Endothelial cell of umbilical vein (primary cell): Measurements from ENCODE around the gene PMAIP1. TPM values are rescaled to one million over a fixed set of nuclear protein-coding genes. Genes with fewer than 3 reads are reported as not detected.

ENCODE experiments used
- BruUV-seq: library from RNA; stranded (reverse); fragments of 400-500 nt; replicated peaks from 2 replicates; lab custom pipeline; 2021; lab: Mats Ljungman, UMichigan
- CTCF ChIA-PET: fragments of 300-600, 350-600 bp; sonication (Branson Sonifier 250); formaldehyde crosslinking; loops from one replicate; lab custom pipeline; 2021; ENCODE audit warnings: antibody characterized with exemption, inconsistent platforms; lab: Charles Lee
- POLR2A ChIA-PET: fragments of 300-600, 350-600 bp; sonication (Branson Sonifier 250); formaldehyde crosslinking; loops from one replicate; lab custom pipeline; 2021; ENCODE audit warnings: antibody characterized with exemption, inconsistent platforms; lab: Charles Lee
- DNase-seq: peaks from one replicate; pipeline ENCODE4 v3.0.0-alpha.2; 2011; ENCODE audit warnings: low read depth, low spot score
- FAIRE-seq: peaks from 2 replicates; lab custom pipeline; 2011; peaks lifted over from hg19 to GRCh38; lab: Jason Lieb, UNC
- H2AFZ ChIP-seq: 2 replicates; pipeline ENCODE4 v1.6.0; 2012; ENCODE audit warnings: low read depth, low read length, control low read depth, inconsistent platforms
- H3K27ac ChIP-seq: 2 replicates; pipeline ENCODE4 v1.5.1; 2011; ENCODE audit warnings: low read depth, mild to moderate bottlenecking, control low read depth, low read length, moderate library complexity; ENCODE audit not compliant: insufficient read depth
- H3K27me3 ChIP-seq, 2 experiments: 2 replicates each; pipeline versions ENCODE4 v1.6.0 to v1.6.1; 2011; ENCODE audit warnings: low read length in 2 of 2, mixed read lengths in 1 of 2; ENCODE audit not compliant: control insufficient read depth in 2 of 2, insufficient read depth in 2 of 2
- H3K36me3 ChIP-seq, 2 experiments: 2 replicates in 1 of 2; 3 replicates in 1 of 2; pipeline ENCODE4 v1.5.1; 2011; ENCODE audit warnings: low read length in 2 of 2, mild to moderate bottlenecking in 1 of 2, moderate library complexity in 1 of 2; ENCODE audit not compliant: control insufficient read depth in 2 of 2, insufficient read depth in 2 of 2; ENCODE audit errors: extremely low read depth in 1 of 2
- H3K4me1 ChIP-seq: 3 replicates; pipeline ENCODE4 v1.5.1; 2011; ENCODE audit warnings: mild to moderate bottlenecking, low read length; ENCODE audit not compliant: control insufficient read depth, insufficient read depth; ENCODE audit errors: extremely low read depth
- H3K4me2 ChIP-seq: 2 replicates; pipeline ENCODE4 v1.6.1; 2011; ENCODE audit warnings: low read length, control low read depth, mixed read lengths; ENCODE audit not compliant: insufficient read depth
- H3K4me3 ChIP-seq, 3 experiments: fragments of 200-600 bp in 1 of 3; sonication (generic), shearing (Covaris generic) in 1 of 3; replicated peaks in 1 of 3; 2 replicates each; pipeline ENCODE4 v1.5.1; 2011 to 2016; ENCODE audit warnings: control low read depth in 3 of 3, low read length in 3 of 3, mild to moderate bottlenecking in 2 of 3, inconsistent platforms in 1 of 3, low read depth in 1 of 3, moderate library complexity in 1 of 3; ENCODE audit not compliant: insufficient read depth in 1 of 3
- H3K79me2 ChIP-seq: 2 replicates; pipeline ENCODE4 v1.6.0; 2012; ENCODE audit warnings: low read length, inconsistent platforms; ENCODE audit not compliant: control insufficient read depth, insufficient read depth
- H3K9ac ChIP-seq: replicated peaks from 2 replicates; pipeline ENCODE3; 2011; ENCODE audit warnings: low read length, control low read depth; ENCODE audit not compliant: insufficient read depth; ENCODE audit errors: extremely low read depth
- H3K9me1 ChIP-seq: replicated peaks from 3 replicates; pipeline ENCODE4 v1.6.0; 2011; ENCODE audit warnings: mild to moderate bottlenecking, low read length; ENCODE audit not compliant: control insufficient read depth, insufficient read depth; ENCODE audit errors: extremely low read depth
- H3K9me3 ChIP-seq: replicated peaks from 2 replicates; pipeline ENCODE4 v1.5.1; 2012; ENCODE audit warnings: low read length, inconsistent platforms; ENCODE audit not compliant: control insufficient read depth, insufficient read depth
- H4K20me1 ChIP-seq: replicated peaks from 2 replicates; pipeline ENCODE3; 2011; ENCODE audit warnings: mild to moderate bottlenecking, low read length; ENCODE audit not compliant: control insufficient read depth, insufficient read depth; ENCODE audit errors: extremely low read depth
- EZH2 ChIP-seq: IDR thresholded peaks from 2 replicates; pipeline ENCODE4 v1.6.1; 2012; ENCODE audit warnings: borderline replicate concordance, low read depth, mild to moderate bottlenecking, moderate library complexity, low read length, inconsistent platforms; ENCODE audit not compliant: severe bottlenecking
- FOS ChIP-seq: IDR thresholded peaks from 2 replicates; pipeline ENCODE4 v1.6.1; 2011; ENCODE audit warnings: mild to moderate bottlenecking, low read length, moderate library complexity, borderline replicate concordance; ENCODE audit not compliant: insufficient read depth
- GATA2 ChIP-seq: IDR thresholded peaks from 2 replicates; pipeline ENCODE4 v1.7.0; 2011; ENCODE audit warnings: low read depth, mild to moderate bottlenecking, moderate library complexity, mixed read lengths, low read length; ENCODE audit not compliant: insufficient read length, insufficient read depth
- JUN ChIP-seq: IDR thresholded peaks from 2 replicates; pipeline ENCODE4 v1.6.1; 2011; ENCODE audit warnings: borderline replicate concordance, low read depth; ENCODE audit not compliant: insufficient read length, insufficient read depth
- MYC ChIP-seq: IDR thresholded peaks from one replicate; pipeline ENCODE4 v1.6.1; 2011; ENCODE audit warnings: mild to moderate bottlenecking, low read depth, low read length
- POLR2A ChIP-seq: IDR thresholded peaks from 2 replicates; pipeline ENCODE4 v1.6.1; 2012; ENCODE audit warnings: low read depth, mild to moderate bottlenecking, control low read depth, low read length
- POLR2AphosphoS5 ChIP-seq: IDR thresholded peaks from 2 replicates; pipeline ENCODE4 v1.6.1; 2012; ENCODE audit warnings: low read depth, mild to moderate bottlenecking, control low read depth, low read length, moderate library complexity; ENCODE audit not compliant: insufficient read depth
- dilution Hi-C: fragments of 300-500 bp; cut with MboI; formaldehyde crosslinking; loops from one replicate; pipeline ENCODE4 v1.15.0; 2019; ENCODE audit warnings: low sequenced_read_pairs; ENCODE audit not compliant: extremely low pct_ligation_motif_present
- intact Hi-C: fragments of 100-400 bp; cut with micrococcal nuclease; formaldehyde crosslinking; loops from one replicate; pipeline ENCODE4 v1.10.0; 2022
- polyA plus RNA-seq, 4 experiments: library from polyadenylated mRNA; depleted of rRNA in 3 of 4; stranded (reverse) in 3 of 4; unstranded in 1 of 4; fragments of >200 nt; gene quantifications; 2 replicates each; pipeline versions ENCODE4 v1.2.1 to v1.2.3, GENCODE V29; 2011 to 2012; ENCODE audit warnings: missing spikeins in 1 of 4
- total RNA-seq: library from RNA; stranded (reverse); gene quantifications from 2 replicates; pipeline ENCODE4 v1.2.3, GENCODE V29; 2021
- TF ChIP-seq, protein P1 (sequence below), 2 donors: IDR thresholded peaks; 1 replicate in 1 of 2; 2 replicates in 1 of 2; pipeline ENCODE4 v1.5.1; 2011; ENCODE audit warnings: low read length in 2 of 2, mild to moderate bottlenecking in 2 of 2, moderate library complexity in 2 of 2, control low read depth in 1 of 2, inconsistent platforms in 1 of 2, low read depth in 1 of 2; ENCODE audit not compliant: insufficient read depth in 1 of 2; ENCODE audit errors: extremely low read depth in 1 of 2
- TF ChIP-seq, protein P2 (sequence below): IDR thresholded peaks from 2 replicates; pipeline ENCODE4 v1.6.1; 2011; ENCODE audit not compliant: insufficient read depth, insufficient read length

The PMAIP1 gene
- total and polyA plus RNA-seq, 2 donors (not counting 3 experiments of a cell fraction or from before 2014, with no cell fraction given), result 7.6 to 11.9 TPM

DNA sequence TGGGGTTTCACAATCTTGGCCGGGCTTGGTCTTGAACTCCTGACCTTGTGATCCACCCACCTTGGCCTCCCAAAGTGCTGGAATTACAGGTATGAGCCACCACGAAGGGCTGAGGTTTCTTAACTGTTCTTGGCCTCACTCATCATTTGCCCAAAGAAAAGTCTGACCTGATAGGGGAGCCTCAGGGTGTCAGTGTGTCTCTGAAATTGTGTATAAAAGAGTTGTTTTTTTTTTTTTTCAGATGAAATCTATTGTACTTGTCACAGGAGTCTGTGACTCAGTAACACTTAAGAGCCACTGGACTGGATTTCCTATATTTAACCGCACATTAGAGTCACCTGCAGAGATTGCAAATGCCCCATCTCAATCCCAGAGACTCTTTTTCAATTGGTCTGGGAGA lies 16.9 kb downstream of the PMAIP1 start:
- Histone ChIP-seq H3K27me3 (no peaks in the 10 kb centered on the region), H3K4me1 (peaks cover 9% of the 10 kb centered on the region), H4K20me1 (no peaks in the 10 kb centered on the region), H3K9me3 (no peaks in the 10 kb centered on the region), H3K79me2 (no peaks in the 10 kb centered on the region), H3K27ac (no peak overlapping the region), H3K9me1 (no peaks in the 10 kb centered on the region), H3K4me2 (no peak overlapping the region), H3K36me3 (no peaks in the 10 kb centered on the region), H3K9ac (no peak overlapping the region), H2AFZ (no peak overlapping the region), H3K4me3 (no peak overlapping the region)
- no peak for FAIRE-seq
- intact Hi-C loops (loop anchor here (1.0 kb wide), 1 partner anchor 8 kb away; no protein-coding TSS in a partner anchor), dilution Hi-C loops (no loop called here)
- POLR2A ChIA-PET, result no interaction called here
- no TSS peak for BruUV-seq
- TF ChIP-seq, protein P1, sequence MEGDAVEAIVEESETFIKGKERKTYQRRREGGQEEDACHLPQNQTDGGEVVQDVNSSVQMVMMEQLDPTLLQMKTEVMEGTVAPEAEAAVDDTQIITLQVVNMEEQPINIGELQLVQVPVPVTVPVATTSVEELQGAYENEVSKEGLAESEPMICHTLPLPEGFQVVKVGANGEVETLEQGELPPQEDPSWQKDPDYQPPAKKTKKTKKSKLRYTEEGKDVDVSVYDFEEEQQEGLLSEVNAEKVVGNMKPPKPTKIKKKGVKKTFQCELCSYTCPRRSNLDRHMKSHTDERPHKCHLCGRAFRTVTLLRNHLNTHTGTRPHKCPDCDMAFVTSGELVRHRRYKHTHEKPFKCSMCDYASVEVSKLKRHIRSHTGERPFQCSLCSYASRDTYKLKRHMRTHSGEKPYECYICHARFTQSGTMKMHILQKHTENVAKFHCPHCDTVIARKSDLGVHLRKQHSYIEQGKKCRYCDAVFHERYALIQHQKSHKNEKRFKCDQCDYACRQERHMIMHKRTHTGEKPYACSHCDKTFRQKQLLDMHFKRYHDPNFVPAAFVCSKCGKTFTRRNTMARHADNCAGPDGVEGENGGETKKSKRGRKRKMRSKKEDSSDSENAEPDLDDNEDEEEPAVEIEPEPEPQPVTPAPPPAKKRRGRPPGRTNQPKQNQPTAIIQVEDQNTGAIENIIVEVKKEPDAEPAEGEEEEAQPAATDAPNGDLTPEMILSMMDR (IDR thresholded peaks at IDR 0.05; ENCODE audit: extremely low read depth in 1 of 2, insufficient read depth in 1 of 2, low read depth in 1 of 2, low read length in 2 of 2), result no peak
- no peak for TF ChIP-seq MYC
- TF ChIP-seq JUN, result no peak
- no peak for TF ChIP-seq GATA2
- no peak for TF ChIP-seq POLR2AphosphoS5
- TF ChIP-seq EZH2, result no peak
- TF ChIP-seq POLR2A, result no peak
- TF ChIP-seq, protein P2, sequence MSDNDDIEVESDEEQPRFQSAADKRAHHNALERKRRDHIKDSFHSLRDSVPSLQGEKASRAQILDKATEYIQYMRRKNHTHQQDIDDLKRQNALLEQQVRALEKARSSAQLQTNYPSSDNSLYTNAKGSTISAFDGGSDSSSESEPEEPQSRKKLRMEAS, result no peak
- TF ChIP-seq FOS, result no peak
- DNase-seq, result no peak
- CTCF ChIA-PET, result no interaction called here
